ENCODE data around the gene PROCA1.

PROCA1 gene

DNA sequence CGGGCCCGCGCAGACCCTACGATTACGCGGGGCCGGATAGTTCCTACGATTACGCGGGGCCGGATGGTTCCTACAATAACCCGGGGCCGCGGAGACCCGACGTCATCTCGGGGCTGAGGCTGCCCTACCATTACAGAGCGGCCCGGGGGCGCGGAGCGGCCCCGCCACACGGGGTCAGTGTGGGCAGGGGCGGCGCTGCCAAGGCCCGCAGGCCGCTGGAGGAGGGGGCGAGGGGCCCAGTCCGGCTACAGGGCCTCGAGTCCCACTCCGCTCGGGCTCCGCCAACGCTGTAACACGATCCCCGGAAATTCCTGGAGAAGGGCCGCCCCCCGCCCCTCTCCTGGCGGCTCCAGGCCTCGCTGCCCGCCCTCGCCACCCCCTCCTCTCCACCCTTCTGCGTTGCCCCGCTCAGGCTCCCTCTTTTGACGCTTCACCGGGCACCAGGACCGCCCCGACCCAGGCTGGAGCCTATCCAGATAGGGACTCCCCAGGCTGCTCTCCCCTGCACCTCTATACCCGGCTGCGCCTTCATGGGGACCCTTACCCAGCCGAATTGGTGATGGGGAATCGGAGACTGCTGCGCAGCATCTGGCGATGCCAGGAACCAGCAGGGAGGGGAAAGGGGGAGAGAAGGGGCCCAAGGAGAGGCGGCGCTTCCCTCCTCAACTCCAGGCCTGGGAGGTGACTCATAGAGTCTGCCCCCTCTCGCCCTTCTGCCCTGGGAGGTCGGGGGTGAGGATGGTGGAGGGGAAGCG is 6.1 kb upstream of the PROCA1 start, which contains the start of gene RAB34:
TSS of gene RAB34 (minus strand) at position 291 of the 755 bp plus-strand sequence. CDS start 602 bp downstream, outside the sequence.
- DNase-seq (ENCODE audit: low read depth): peak; percentile 76
- TF ChIP-seq CTCF (IDR thresholded peaks at IDR 0.05; ENCODE audit: insufficient read depth, low read depth, low read length, missing control alignments): no peak

DNA sequence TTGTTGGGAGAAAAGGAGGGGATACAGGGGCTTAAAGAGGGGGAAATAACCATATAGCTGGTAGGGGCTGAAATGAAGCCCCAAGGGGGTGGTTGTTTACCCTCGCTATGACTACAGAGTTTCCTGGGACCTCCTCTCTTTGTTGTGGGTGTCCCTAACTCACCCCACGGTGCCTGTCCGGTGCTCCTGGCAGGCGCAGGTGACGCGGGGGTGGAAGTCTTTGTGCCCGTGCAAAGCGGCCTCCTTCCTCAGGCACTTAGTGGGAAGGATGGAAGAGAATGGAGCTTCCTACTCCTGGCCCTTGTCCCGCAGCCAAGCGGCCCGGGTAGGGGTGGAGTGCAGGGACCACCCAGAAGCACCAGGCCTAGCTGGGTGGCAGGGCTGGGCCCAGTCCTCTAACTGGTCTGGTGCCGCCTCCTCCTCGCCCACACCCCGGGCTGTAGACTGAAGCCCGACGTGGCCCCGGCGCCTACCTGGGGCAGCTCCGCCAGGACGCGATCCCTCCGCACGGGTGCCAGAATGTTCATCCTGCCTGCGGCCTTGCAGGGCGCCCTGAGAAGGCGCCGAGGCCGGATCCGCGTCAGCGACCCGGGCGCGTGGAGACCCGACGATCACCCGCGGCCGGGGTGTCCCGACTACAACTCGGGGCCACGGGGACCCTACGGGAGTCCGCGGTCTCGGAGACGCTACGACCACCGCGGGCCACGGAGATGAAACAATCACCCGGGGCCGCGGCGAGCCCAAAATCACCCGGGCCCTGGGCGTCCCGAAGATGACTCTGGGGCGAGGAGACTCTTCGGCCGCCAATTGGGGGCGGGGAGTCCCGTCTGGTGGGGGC is 5.3 kb upstream of the PROCA1 start:
- H3K4me3 ChIP-seq (ENCODE audit: low read length): peak overlapping the region; percentile 99
- DNase-seq (ENCODE audit: low read depth): peak; percentile 44
- TF ChIP-seq CTCF (IDR thresholded peaks at IDR 0.05; ENCODE audit: insufficient read depth, low read depth, low read length, missing control alignments): no peak

More for the DNA sequence above, 6.1 kb upstream of the PROCA1 start, which contains the start of gene RAB34:
- H3K4me3 ChIP-seq (ENCODE audit: low read length): peak within 1 kb of the TSS; percentile 99

- no peak for DNase-seq (ENCODE audit: low read depth)
- TF ChIP-seq CTCF (IDR thresholded peaks at IDR 0.05; ENCODE audit: insufficient read depth, low read depth, low read length, missing control alignments): no peak
- H3K4me3 ChIP-seq (ENCODE audit: low read length): no peak overlapping the region
Observed at GRCh38 chr17:28715217-28715616, 3.5 kb upstream of the PROCA1 start.

DNA sequence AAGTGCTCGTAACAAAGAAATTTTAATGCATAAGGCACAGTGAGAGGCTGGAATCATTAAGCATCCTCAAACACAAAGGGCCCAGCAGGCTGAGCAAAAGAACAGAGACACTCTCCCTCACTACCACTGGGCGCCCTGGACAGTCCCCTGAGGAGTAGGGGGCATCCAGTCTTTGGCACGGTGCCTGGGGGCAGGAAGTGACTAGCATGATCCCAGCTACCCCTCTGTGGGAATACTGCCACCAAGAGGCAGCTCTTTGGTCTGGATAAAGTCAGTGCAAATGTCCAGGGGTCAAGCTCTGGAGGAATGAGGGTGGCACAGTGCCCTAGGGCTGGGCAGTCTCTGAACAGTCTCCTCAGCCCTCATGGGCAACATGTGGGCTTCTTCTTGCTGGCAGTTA is 2.6 kb upstream of the PROCA1 start:
- H3K4me3 ChIP-seq (ENCODE audit: low read length): no peak overlapping the region
- TF ChIP-seq CTCF (IDR thresholded peaks at IDR 0.05; ENCODE audit: insufficient read depth, low read depth, low read length, missing control alignments): no peak
- DNase-seq (ENCODE audit: low read depth): no peak

- H3K4me3 ChIP-seq (ENCODE audit: low read length): no peak overlapping the region
- no peak for DNase-seq (ENCODE audit: low read depth)
- no peak for TF ChIP-seq CTCF (IDR thresholded peaks at IDR 0.05; ENCODE audit: insufficient read depth, low read depth, low read length, missing control alignments)
Observed at GRCh38 chr17:28712705-28713415, 1.2 kb upstream of the PROCA1 start.

DNA sequence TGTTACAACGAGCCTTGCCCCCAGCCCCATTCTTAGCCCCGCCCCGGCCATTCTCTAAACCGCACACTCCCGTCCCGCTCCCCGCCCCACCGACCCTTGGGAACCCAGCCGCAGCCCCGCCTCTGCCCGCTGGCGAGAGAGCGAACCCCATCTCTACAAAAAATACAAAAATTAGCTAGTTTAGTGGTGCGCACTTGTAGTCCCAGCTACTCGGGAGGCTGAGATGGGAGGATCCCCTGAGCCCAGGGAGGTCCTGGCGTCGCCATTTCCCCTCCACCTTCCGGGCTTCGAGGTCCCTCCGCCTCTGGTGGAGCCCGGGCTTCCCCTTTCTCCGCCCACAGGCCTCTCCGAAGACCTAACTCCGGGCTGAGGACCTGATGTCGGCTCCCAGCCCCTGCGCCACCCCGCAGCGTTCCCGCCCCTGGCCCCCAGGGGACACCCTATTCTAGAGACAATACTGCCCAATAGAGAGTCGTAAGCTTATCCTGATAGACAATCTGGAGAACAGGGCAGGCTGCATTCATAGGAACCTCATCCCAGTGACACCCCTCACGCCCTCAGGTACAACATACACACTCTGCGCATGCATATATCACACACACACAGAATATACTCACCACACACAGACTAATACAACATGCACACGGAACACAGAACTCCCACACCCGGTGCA is 480 bp upstream of the PROCA1 start:
- TF ChIP-seq CTCF (IDR thresholded peaks at IDR 0.05; ENCODE audit: insufficient read depth, low read depth, low read length, missing control alignments): no peak
- no peak overlapping the region for H3K4me3 ChIP-seq (ENCODE audit: low read length)
- no peak for DNase-seq (ENCODE audit: low read depth)
